ENCODE data around the gene RASGEF1B.

GRCh38 chr4:81509822-81510221 lies 38.1 kb upstream of the RASGEF1B start:
- TF ChIP-seq CTCF (IDR thresholded peaks at IDR 0.05) (no peak), POLR2A (IDR thresholded peaks at IDR 0.05) (no peak)

Data from right lobe of liver (tissue), 4 donors.